HG02852 (cell line): ENCODE measurements around the gene MAGEL2.

Source experiments
- ATAC-seq: cut with Tn5 transposase; IDR thresholded peaks from one replicate; pipeline ENCODE4 v1.9.1; 2021; ENCODE audit warnings: mild to moderate bottlenecking, moderate library complexity; ENCODE audit not compliant: unreplicated experiment

MAGEL2 gene

GRCh38 chr15:23647421-23648370 is at the start of gene MAGEL2:
TSS of gene MAGEL2 (minus strand) at chr15:23647867. CDS start at chr15:23647742, 125 bp downstream.
- no peak for ATAC-seq

- no peak for ATAC-seq
These were observed 47.6 kb upstream of the MAGEL2 start for GRCh38 chr15:23695282-23695681.

- no peak for ATAC-seq
These were observed 46.9 kb upstream of the MAGEL2 start for GRCh38 chr15:23694592-23694991.

- no peak for ATAC-seq
These were observed 42.8 kb upstream of the MAGEL2 start for GRCh38 chr15:23690450-23690852.

- no peak for ATAC-seq
These were observed 42.3 kb upstream of the MAGEL2 start for GRCh38 chr15:23690015-23690414.

- ATAC-seq = no peak
These were observed 39.4 kb upstream of the MAGEL2 start, which contains the start of gene NDN for GRCh38 chr15:23687143-23687470. TSS of gene NDN (minus strand) at chr15:23687305. CDS start at chr15:23687217, 88 bp downstream.

GRCh38 chr15:23686466-23687142 is 38.9 kb upstream of the MAGEL2 start:
- no peak for ATAC-seq

GRCh38 chr15:23671481-23671880 is 23.8 kb upstream of the MAGEL2 start:
- ATAC-seq = no peak

GRCh38 chr15:23670970-23671369 is 23.3 kb upstream of the MAGEL2 start:
- ATAC-seq = no peak

GRCh38 chr15:23663232-23663631 is 15.6 kb upstream of the MAGEL2 start:
- ATAC-seq = no peak

- no peak for ATAC-seq
These were observed 1.4 kb upstream of the MAGEL2 start for GRCh38 chr15:23648920-23649515.

GRCh38 chr15:23647001-23647295 is 719 bp downstream of the MAGEL2 start:
- ATAC-seq = no peak

- no peak for ATAC-seq
These were observed 1.3 kb downstream of the MAGEL2 start for GRCh38 chr15:23646165-23647000.

- ATAC-seq = no peak
These were observed 2.1 kb downstream of the MAGEL2 start for GRCh38 chr15:23645371-23646164.

- no peak for ATAC-seq
These were observed 2.8 kb downstream of the MAGEL2 start for GRCh38 chr15:23644829-23645228.

- ATAC-seq = no peak
These were observed 5.1 kb downstream of the MAGEL2 start for GRCh38 chr15:23642413-23643044.

GRCh38 chr15:23634181-23634580 is 13.5 kb downstream of the MAGEL2 start:
- no peak for ATAC-seq

- ATAC-seq = no peak
These were observed 18.3 kb downstream of the MAGEL2 start for GRCh38 chr15:23629234-23629805.

- ATAC-seq = no peak
These were observed 18.9 kb downstream of the MAGEL2 start for GRCh38 chr15:23628612-23629233.
